Effector memory CD8-positive, alpha-beta T cell (primary cell): Measurements from ENCODE around the gene PID1.

ENCODE experiments used
- ATAC-seq: fragments of 150-1000 bp; cut with Tn5 transposase; replicated peaks from 2 replicates; pipeline ENCODE4 v1.10.0; 2021; ENCODE audit warnings: mild to moderate bottlenecking, moderate library complexity
- DNase-seq, 3 experiments: peaks; one replicate each; pipeline ENCODE4 v3.0.0; 2021
- H3K27ac Mint-ChIP-seq, 2 donors: one replicate each; pipeline ENCODE4 v1.8.0; 2022; ENCODE audit warnings: mild to moderate bottlenecking in 2 of 2, mixed read lengths in 2 of 2, moderate library complexity in 2 of 2
- H3K27me3 Mint-ChIP-seq, 2 donors: one replicate each; pipeline ENCODE4 v1.8.0; 2022; ENCODE audit warnings: mixed read lengths in 2 of 2
- H3K36me3 Mint-ChIP-seq: one replicate; pipeline ENCODE4 v1.8.0; 2022; ENCODE audit warnings: mild to moderate bottlenecking, moderate library complexity, mixed read lengths; ENCODE audit not compliant: insufficient read depth
- H3K4me1 Mint-ChIP-seq, 2 donors: one replicate each; pipeline ENCODE4 v1.8.0; 2022; ENCODE audit warnings: low read depth in 2 of 2, mixed read lengths in 2 of 2
- H3K4me3 Mint-ChIP-seq, 2 donors: one replicate each; pipeline ENCODE4 v1.8.0; 2022; ENCODE audit warnings: mild to moderate bottlenecking in 2 of 2, mixed read lengths in 2 of 2, moderate library complexity in 2 of 2
- H3K9me3 Mint-ChIP-seq, 2 donors: one replicate each; pipeline ENCODE4 v1.8.0; 2022; ENCODE audit warnings: mixed read lengths in 2 of 2

The PID1 gene

GRCh38 chr2:229223107-229223506, 48.0 kb downstream of the PID1 start:
- Mint-ChIP-seq H3K9me3 (peaks cover 5 to 8% of the 10 kb centered on the region in 2 donors), H3K27me3 (no peaks in the 10 kb centered on the region), H3K27ac (no peak overlapping the region), H3K4me1 (no peaks in the 10 kb centered on the region), H3K36me3 (no peaks in the 10 kb centered on the region), H3K4me3 (no peak overlapping the region)
- ATAC-seq, result no peak
- no peak for DNase-seq

GRCh38 chr2:229221641-229222040, 49.4 kb downstream of the PID1 start:
- ATAC-seq, result no peak
- H3K36me3 Mint-ChIP-seq, result no peaks in the 10 kb centered on the region

GRCh38 chr2:229220254-229220653, 50.8 kb downstream of the PID1 start:
- Mint-ChIP-seq H3K36me3 (no peaks in the 10 kb centered on the region), H3K27me3 (no peaks in the 10 kb centered on the region), H3K9me3 (peaks cover 5 to 8% of the 10 kb centered on the region in 2 donors), H3K27ac (no peak overlapping the region), H3K4me1 (no peaks in the 10 kb centered on the region), H3K4me3 (no peak overlapping the region)
- DNase-seq, result no peak
- ATAC-seq, result no peak

More at GRCh38 chr2:229221641-229222040, 49.4 kb downstream of the PID1 start:
- DNase-seq, result no peak
- Mint-ChIP-seq H3K9me3 (peaks cover 5 to 8% of the 10 kb centered on the region in 2 donors), H3K27me3 (no peaks in the 10 kb centered on the region), H3K4me3 (no peak overlapping the region), H3K4me1 (no peaks in the 10 kb centered on the region), H3K27ac (no peak overlapping the region)

- Mint-ChIP-seq H3K27ac (no peak overlapping the region), H3K4me1 (no peaks in the 10 kb centered on the region)
These were observed 52.7 kb downstream of the PID1 start for GRCh38 chr2:229218329-229218921.

GRCh38 chr2:229212241-229212640, 58.8 kb downstream of the PID1 start:
- Mint-ChIP-seq H3K4me3 (no peak overlapping the region), H3K27ac (no peak overlapping the region), H3K36me3 (no peaks in the 10 kb centered on the region), H3K9me3 (no peaks in the 10 kb centered on the region), H3K4me1 (no peaks in the 10 kb centered on the region), H3K27me3 (no peaks in the 10 kb centered on the region)
- DNase-seq (no peak), ATAC-seq (no peak)

More at GRCh38 chr2:229218329-229218921, 52.7 kb downstream of the PID1 start:
- H3K9me3 Mint-ChIP-seq, result peaks cover 5 to 8% of the 10 kb centered on the region in 2 donors
- H3K36me3 Mint-ChIP-seq, result no peaks in the 10 kb centered on the region
- no peak overlapping the region for H3K4me3 Mint-ChIP-seq
- DNase-seq, result no peak
- no peaks in the 10 kb centered on the region for H3K27me3 Mint-ChIP-seq
- ATAC-seq, result no peak

GRCh38 chr2:229210641-229211040, 60.4 kb downstream of the PID1 start:
- Mint-ChIP-seq H3K36me3 (no peaks in the 10 kb centered on the region), H3K9me3 (no peaks in the 10 kb centered on the region), H3K4me3 (no peak overlapping the region), H3K27ac (no peak overlapping the region), H3K27me3 (no peaks in the 10 kb centered on the region), H3K4me1 (no peaks in the 10 kb centered on the region)
- no peak for ATAC-seq
- DNase-seq, result no peak

- ATAC-seq (no peak), DNase-seq (no peak)
- no peak overlapping the region for H3K4me3 Mint-ChIP-seq
- no peaks in the 10 kb centered on the region for H3K27me3 Mint-ChIP-seq
- H3K4me1 Mint-ChIP-seq, result no peaks in the 10 kb centered on the region
- no peaks in the 10 kb centered on the region for H3K9me3 Mint-ChIP-seq
- H3K36me3 Mint-ChIP-seq, result no peaks in the 10 kb centered on the region
- no peak overlapping the region for H3K27ac Mint-ChIP-seq
These were observed 64.5 kb downstream of the PID1 start for GRCh38 chr2:229206548-229206947.

GRCh38 chr2:229205704-229206103, 65.4 kb downstream of the PID1 start:
- Mint-ChIP-seq H3K4me3 (no peak overlapping the region), H3K27me3 (no peaks in the 10 kb centered on the region), H3K4me1 (no peaks in the 10 kb centered on the region), H3K36me3 (no peaks in the 10 kb centered on the region), H3K9me3 (peaks cover 0 to 3% of the 10 kb centered on the region in 2 donors), H3K27ac (no peak overlapping the region)
- ATAC-seq (no peak), DNase-seq (no peak)

- Mint-ChIP-seq H3K36me3 (no peaks in the 10 kb centered on the region), H3K9me3 (peaks cover 3 to 11% of the 10 kb centered on the region in 2 donors), H3K27ac (no peak overlapping the region), H3K4me1 (no peaks in the 10 kb centered on the region), H3K27me3 (no peaks in the 10 kb centered on the region), H3K4me3 (no peak overlapping the region)
- DNase-seq (no peak), ATAC-seq (no peak)
These were observed 68.4 kb downstream of the PID1 start for GRCh38 chr2:229202646-229203045.

- DNase-seq, result no peak
- H3K4me1 Mint-ChIP-seq, result no peaks in the 10 kb centered on the region
- H3K9me3 Mint-ChIP-seq, result peaks cover 3 to 11% of the 10 kb centered on the region in 2 donors
- ATAC-seq, result no peak
- no peak overlapping the region for H3K4me3 Mint-ChIP-seq
- no peaks in the 10 kb centered on the region for H3K36me3 Mint-ChIP-seq
- no peak overlapping the region for H3K27ac Mint-ChIP-seq
- H3K27me3 Mint-ChIP-seq, result no peaks in the 10 kb centered on the region
These were observed 69.6 kb downstream of the PID1 start for GRCh38 chr2:229201521-229201920.

GRCh38 chr2:229199267-229199666, 71.8 kb downstream of the PID1 start:
- H3K4me1 Mint-ChIP-seq, result no peaks in the 10 kb centered on the region
- H3K36me3 Mint-ChIP-seq, result no peaks in the 10 kb centered on the region
- H3K27ac Mint-ChIP-seq, result no peak overlapping the region
- no peak overlapping the region for H3K4me3 Mint-ChIP-seq
- no peaks in the 10 kb centered on the region for H3K27me3 Mint-ChIP-seq
- DNase-seq, result no peak
- ATAC-seq, result no peak
- peaks cover 3 to 11% of the 10 kb centered on the region in 2 donors for H3K9me3 Mint-ChIP-seq

GRCh38 chr2:229196448-229196847, 74.6 kb downstream of the PID1 start:
- Mint-ChIP-seq H3K4me1 (no peaks in the 10 kb centered on the region), H3K36me3 (no peaks in the 10 kb centered on the region), H3K27me3 (no peaks in the 10 kb centered on the region), H3K27ac (no peak overlapping the region), H3K9me3 (peaks cover 3 to 11% of the 10 kb centered on the region in 2 donors), H3K4me3 (no peak overlapping the region)
- ATAC-seq (no peak), DNase-seq (no peak)

GRCh38 chr2:229195346-229195947, 75.6 kb downstream of the PID1 start:
- Mint-ChIP-seq H3K36me3 (no peaks in the 10 kb centered on the region), H3K4me3 (no peak overlapping the region), H3K9me3 (peaks cover 0 to 11% of the 10 kb centered on the region in 2 donors), H3K27me3 (no peaks in the 10 kb centered on the region), H3K27ac (no peak overlapping the region), H3K4me1 (no peaks in the 10 kb centered on the region)
- ATAC-seq, result no peak
- no peak for DNase-seq

- no peak overlapping the region for H3K27ac Mint-ChIP-seq
- no peak for ATAC-seq
- no peaks in the 10 kb centered on the region for H3K36me3 Mint-ChIP-seq
- no peaks in the 10 kb centered on the region for H3K4me1 Mint-ChIP-seq
- peaks cover 0 to 2% of the 10 kb centered on the region in 2 donors for H3K9me3 Mint-ChIP-seq
- no peak overlapping the region for H3K4me3 Mint-ChIP-seq
- DNase-seq, result no peak
- no peaks in the 10 kb centered on the region for H3K27me3 Mint-ChIP-seq
These were observed 77.8 kb downstream of the PID1 start for GRCh38 chr2:229193281-229193680.
